ENCODE data around the gene RBM20.

DNA sequence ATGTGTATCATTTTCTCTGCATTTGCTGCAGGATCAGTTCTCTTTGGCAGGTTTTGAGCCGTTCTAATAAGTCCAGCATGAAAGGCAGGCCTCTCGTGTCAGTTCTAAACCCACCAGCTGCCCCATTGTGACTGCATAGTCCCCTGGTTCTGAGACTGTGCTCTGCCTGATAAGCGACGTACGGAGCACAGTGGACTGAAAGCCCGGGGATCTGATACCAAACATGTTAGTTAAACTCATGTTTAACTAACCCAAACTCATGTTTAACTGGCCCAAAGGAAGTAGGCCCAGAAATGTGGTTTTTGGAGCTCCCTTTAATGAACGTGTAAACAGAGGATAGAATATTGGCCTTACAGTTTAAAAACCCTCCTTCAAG lies 129.5 kb downstream of the RBM20 start:
- TF ChIP-seq, protein P1, sequence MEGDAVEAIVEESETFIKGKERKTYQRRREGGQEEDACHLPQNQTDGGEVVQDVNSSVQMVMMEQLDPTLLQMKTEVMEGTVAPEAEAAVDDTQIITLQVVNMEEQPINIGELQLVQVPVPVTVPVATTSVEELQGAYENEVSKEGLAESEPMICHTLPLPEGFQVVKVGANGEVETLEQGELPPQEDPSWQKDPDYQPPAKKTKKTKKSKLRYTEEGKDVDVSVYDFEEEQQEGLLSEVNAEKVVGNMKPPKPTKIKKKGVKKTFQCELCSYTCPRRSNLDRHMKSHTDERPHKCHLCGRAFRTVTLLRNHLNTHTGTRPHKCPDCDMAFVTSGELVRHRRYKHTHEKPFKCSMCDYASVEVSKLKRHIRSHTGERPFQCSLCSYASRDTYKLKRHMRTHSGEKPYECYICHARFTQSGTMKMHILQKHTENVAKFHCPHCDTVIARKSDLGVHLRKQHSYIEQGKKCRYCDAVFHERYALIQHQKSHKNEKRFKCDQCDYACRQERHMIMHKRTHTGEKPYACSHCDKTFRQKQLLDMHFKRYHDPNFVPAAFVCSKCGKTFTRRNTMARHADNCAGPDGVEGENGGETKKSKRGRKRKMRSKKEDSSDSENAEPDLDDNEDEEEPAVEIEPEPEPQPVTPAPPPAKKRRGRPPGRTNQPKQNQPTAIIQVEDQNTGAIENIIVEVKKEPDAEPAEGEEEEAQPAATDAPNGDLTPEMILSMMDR (IDR thresholded peaks at IDR 0.05) = no peak
- no peak for TF ChIP-seq EP300 (IDR thresholded peaks at IDR 0.05)
- no peak for TF ChIP-seq POLR2A (IDR thresholded peaks at IDR 0.05)

All from suprapubic skin (tissue), 3 donors.